Umbilical cord (tissue), 2 donors: Measurements from ENCODE around the gene TCF12. TPM values are rescaled to one million over a fixed set of nuclear protein-coding genes. Genes with fewer than 3 reads are reported as not detected.
A peak's percentile ranks its signal among the peaks of the same experiment; 100 is the strongest.

ENCODE experiments used
- DNase-seq: peaks from one replicate; pipeline ENCODE4 v3.0.0-alpha.2; 2015; ENCODE audit warnings: low spot score
- total RNA-seq: library from RNA; depleted of rRNA; stranded (reverse); fragments of >200 nt; gene quantifications from one replicate; pipeline ENCODE4 v1.2.3, GENCODE V29; 2014; ENCODE audit warnings: low replicate concordance; ENCODE audit not compliant: insufficient read depth

Gene TCF12
- total RNA-seq, 1 donor from 2014 or later = 119 TPM

DNA sequence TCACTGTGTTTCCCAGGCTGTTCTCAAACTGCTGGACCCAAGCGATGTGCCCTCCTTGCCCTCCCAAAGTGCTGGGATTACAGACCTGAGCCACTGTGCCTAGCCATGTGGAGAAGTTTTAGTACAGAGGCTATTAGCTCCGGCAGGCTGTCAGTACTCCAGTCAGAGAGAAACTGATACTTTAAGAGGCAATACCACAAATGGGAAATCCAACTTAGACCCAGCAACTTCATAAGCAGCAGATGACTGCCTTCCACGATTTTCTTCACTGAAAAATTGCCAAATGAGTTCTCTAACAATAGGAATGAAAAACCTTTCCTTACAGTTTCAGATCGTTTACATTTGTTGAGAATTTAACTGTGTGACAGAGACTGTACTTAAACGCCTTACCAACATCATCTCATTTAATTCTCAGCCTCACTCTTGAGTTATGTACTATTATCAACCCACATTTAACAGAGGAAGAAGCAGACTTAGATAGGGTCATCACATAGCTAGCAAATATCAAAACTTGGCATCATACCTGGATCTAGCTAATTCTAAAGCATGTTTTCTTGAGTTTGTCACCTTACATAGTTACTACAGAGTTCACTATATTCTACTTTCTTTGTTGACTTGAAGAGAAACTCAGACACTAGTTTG lies 127.4 kb downstream of the TCF12 start:
- DNase-seq = no peak

DNA sequence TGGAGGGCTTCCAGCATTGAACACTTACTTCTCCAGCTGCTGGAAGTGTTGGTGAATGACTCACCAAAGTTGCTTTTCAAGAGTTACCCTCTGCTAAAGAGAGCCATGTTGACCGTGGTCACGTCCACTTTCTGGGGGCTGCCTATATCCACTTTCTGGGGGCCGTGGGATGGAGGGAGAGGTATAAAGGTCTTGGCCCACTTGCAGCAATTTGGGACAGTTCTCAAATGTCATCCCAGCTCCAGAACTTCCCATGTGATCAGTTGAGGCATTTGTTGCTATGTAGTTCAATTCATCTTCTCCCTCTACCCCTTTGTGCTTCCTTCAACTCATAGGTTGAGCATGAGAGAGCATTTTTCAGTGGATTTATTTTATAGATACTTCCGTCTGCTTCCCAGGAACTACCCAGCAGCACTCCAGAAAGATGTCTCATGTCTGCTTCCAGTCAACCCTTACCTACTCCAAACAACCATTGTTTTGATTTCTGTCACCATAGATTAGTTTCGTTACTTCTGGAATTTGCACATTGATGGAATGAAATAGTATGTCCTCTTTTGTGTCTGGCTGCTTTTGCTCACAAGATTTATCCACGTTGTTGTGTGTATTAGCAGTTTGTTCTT lies 130.6 kb downstream of the TCF12 start:
- no peak for DNase-seq

DNA sequence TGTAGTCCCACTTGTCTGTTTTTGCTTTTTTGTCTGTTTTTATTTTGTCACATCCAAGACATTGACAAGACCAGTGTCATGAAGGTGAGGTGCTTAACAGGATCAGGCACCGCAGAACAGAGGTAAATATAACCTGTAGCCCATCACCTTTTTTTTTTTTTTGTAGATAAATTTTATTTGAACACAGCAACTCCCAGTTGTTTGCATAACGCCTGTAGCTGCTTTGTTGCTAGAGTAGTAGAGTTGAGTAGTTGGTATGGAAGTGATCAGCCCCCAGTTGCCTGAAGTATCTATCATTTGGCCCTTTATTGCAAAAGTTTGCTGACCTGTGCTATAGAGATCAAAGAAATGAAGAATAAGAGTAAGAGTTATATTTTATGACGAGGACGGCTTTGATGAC lies 135.0 kb downstream of the TCF12 start:
- DNase-seq = no peak

DNA sequence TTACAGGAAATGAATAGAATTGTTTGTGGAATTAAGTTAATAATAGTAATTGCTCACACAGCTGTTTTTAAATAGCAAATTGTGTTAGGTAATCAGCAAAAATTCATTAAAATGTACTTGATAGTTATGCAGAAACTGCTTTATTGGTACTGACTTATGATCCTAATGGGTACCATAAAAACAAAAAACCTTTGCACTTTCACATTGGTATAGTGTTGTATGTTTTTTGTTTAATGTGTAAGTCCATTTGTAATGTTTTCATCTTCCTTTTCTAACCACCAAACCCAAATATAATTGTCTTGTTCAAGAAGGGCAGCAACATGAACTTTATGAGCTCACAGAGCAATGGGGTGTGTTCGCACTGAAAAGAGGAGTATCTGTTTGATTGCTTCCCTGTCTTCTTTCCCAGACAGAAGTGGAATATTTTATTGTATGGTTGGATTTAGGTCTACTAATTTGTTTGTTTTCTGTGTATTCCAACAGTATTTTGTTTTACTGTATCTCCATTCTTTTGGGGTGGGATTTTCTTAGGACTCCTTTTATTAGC lies 135.8 kb downstream of the TCF12 start:
- DNase-seq = no peak

DNA sequence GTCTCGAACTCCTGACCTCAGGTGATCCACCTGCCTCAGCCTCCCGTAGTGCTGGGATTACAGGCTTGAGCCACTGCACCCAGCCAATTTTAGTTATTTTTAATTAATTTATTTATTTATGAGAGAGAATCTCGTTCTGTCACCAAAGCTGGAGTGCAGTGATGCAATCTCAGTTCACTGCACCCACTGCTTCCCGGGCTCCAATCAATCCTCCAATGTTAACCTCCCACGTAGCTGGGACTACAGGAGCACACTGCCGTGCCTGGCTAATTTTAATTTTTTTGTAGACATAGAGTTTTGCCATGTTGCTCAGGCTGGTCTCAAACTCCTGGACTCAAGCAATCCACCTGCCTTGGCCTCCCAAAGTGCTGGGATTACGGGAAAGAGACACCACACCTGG lies 137.9 kb downstream of the TCF12 start:
- DNase-seq = no peak

DNA sequence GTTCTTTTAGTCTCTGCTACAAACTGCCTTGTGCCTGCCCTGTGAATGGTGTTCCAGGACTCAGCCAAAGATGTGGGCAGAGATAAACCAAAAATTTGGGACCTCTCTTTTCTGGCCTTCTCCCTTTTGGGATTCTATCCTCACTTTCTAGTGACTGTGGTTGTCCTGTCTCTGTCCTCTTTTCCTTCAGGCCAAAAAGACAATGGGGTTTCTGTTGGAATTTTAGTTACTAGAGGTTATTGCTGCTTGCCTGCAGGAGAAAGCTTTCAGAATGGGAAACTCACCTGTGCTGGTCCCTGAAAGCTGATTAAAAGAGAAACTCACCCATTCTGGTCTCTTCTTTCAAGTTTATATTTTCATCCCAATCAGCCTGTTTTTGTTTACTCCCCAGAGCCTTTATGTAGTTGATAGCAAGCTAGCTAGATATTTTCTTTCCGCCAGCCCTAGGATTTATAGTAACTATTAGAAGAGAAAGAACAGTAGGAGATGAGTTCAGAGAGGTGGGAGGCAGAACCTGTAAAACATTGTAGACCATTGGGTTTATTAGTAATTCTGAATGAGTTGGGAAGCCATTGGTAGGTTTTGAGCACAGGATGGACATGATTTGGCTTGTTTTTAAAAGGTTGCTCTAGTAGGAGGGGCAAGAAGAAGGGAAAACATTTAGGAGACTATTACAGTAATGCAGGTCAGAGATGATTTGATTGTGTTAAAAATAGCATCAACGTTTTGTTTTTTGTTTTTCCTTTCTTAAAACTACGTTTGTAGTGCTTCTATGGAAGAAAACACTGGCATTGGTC lies 138.9 kb downstream of the TCF12 start:
- no peak for DNase-seq

DNA sequence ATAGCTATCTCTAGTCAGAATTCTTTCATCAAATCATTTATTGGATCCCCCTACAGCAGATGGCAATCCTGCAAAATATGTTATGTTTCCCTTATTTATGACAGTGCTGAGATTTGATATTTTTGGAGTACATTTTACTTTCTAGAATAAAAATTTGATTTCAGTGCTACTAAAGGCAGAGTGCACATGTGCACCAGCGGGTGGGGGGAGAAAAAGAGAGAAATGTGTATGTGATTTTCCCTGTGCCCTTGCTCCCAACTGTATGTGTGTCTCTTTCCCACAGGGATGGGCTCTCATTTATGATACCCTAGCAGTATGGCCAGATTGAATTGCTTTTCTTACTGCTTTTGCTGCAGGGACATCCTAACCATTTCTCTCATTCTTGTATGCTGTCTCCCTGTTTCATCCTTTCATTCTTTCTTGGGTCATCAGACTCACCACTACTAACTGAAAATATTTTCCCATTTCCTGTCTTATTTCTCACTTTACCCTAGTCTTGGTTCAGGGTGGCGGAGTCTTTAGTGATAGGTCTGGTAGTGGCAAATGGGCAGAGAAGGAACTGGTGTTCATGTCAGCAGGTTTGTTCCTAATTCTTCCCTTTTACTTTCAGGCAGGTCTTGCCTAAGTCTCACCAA lies 140.7 kb downstream of the TCF12 start:
- DNase-seq = no peak

DNA sequence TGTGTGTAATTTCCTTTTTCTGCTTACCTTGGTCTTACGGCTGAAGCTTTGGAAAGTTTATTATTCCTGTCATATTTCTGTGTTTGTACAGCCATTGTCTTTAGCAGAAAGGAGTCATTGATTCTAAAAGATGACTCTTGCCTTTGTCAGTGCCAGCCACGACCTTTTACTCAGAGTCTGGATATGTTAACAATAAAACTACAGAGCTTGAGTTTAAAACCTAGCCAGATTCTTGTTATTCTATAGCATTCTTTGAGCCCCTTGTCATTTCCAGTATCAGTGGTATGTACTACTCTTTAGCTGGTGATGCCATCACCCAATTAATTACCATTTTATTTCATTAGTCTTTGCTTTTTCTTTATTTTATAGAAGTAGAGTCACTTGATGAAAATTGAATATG lies 142.4 kb downstream of the TCF12 start:
- no peak for DNase-seq

DNA sequence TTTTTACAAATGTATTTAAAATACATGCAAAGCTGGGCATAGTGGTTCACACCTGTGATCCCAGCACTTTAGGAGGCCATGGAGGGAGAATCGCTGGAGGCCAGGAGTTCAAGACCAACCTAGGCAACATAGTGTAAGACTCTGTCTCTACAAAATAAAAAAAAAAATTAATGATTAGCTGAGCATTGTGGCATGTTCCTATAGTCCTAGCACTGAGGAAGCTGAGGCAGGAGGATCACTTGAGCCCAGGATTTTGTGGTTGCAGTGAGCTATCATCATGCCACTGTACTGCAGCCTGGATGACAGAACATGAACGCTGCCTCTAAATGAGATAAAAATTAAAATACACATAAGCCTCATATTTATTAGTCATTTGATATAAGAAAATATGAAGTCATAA lies 142.8 kb downstream of the TCF12 start:
- no peak for DNase-seq

DNA sequence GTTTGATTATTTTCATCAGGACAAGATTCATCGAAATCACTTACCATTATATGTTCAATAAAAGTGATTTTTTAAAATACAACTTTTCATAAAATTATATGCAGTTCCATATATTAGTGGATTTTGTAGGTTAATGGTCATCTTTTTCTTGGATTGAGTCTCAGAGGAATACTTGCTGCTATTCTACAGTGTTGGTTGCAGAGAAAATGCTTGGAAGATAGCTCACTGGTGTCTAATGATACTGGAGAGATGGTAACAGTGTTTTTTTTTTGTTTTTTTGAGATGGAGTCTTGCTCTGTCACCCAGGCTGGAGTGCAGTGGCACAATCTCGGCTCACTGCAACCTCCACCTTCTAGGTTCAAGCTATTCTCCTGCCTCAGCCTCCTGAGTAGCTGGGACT lies 143.3 kb downstream of the TCF12 start:
- no peak for DNase-seq

DNA sequence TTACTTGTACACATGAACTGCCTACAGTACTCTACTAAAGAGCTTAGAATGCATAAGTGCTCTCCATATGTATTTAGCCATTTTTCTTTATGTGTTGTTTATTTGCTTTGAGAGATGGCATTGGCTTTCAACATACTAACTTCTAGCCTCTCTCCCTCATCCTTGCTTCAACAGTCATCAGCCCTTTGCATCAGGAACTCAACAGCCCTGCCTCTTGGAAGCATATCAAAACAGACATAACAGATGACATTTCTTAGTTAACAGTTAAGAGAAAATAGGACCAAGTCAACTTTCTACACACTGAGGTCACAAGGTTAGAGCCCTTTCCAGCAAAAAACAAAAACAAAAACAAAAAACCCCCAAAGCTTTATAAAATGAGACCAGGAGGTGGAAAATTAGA lies 145.6 kb downstream of the TCF12 start:
- DNase-seq = no peak

DNA sequence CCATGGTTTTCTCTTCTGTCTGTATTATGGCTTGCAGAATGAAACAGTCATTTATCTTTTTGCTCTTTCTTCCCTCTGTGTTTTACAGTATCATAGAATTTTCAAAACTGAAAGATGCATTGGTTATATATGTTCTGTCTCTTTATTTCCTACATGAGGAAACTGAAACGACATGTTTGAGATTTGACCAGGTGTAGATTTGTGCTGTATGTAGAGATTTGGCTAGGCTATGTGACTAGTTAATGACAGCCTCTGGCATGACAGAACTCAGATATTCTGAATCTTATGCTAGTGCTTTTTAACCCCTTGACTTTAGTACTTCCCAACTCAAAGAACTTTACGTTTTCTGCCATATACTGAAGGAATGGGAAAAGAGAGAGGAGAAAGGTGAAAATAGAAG lies 151.0 kb downstream of the TCF12 start:
- DNase-seq = no peak

DNA sequence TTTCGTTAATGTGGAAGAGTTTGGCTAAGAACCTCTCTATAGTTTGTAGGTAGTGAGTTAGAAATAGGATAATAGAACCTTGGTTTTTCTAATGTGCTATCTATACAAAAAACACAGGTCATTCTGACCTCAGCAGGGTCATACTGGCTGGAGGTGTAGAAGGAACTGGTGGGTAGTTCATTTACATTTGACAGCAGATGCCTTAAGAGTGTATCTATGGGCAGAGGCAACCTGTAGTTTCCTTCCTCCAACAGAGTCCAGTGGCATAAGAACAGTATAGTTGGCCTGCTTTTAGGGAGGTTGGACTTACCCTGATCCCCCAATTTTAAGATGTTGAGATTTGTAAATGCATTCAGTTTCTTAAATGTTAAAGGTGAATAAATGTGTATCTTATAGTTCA lies 152.2 kb downstream of the TCF12 start:
- no peak for DNase-seq

DNA sequence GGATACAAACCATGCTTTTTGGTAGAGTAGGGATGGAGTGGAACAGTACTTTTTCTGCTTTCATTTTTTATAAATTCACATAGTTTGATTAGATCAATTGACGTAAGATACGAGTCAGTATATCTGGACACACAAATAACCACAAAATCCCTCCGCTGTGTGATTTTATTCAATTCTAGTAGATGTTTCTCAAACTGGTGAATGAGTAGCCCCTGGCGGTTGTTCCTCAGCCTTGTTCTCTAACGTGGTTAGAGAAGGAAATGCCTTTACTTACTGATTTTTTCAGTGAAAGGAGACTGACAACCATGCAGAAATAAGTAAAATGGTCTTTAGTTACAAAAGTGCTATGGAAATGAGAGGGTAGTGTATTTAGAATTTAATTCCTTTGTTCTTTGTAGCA lies 161.0 kb downstream of the TCF12 start:
- no peak for DNase-seq

DNA sequence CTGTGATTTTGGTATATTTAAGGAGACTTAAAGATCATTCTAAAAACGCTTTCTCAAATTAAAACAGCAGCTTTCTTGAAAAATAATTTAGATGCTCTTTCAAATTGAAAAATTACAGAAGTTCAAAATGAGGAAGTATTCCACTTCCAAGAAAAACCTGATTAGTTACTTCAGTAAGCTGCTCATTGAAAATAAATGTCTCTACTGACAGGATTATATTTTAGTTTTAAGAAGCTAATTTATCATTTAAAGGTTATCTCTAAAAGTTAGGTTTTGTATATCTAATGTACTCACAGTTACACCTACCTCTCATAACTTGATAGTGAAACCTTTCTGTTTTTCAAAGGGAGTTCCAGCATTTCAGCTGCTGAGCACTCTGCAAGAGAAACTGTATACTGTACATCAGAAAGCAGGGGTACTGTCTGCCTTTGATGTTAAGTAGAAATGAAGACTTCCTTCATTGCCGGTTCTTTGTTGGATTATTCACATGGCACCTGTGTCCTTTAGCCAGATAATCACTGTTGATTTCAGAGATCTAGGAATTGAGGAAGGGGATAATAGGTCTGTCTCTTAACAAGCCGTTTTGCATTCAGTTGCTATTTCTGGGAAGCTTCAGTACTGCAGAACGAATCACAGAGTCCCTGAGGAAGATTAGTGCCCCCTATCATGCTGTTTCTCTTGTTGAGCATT lies 161.6 kb downstream of the TCF12 start:
- DNase-seq = no peak

DNA sequence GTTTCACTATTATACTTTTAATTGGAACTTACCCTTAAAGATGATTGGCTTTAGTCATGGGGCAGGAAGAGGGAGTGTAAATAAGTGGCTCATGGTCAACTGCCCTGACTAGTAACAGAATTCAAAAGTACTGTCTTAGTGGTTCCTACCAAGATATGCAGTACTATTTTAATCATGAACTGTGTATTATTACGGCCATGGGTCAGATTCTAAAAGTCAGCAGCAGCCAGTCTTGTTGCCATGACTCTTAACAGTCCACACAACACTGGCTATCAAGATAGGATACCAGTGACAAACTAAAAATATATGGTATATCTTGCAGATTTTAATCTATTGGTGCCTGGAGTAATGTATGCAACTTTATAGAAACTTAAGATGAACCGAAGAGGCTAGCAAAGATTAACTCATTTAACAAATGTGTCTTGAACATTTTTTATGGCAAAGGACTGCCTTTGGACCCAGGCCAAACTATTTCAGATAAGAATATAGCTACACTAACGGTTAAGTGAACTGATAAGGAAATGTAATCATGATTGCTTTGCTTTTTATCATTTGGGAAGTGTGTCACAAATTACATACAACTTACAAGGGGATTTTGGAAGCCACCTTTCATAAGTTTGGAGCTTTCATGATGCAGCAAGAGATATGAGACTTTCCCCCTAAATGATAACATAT lies 163.7 kb downstream of the TCF12 start:
- DNase-seq = peak; percentile 33

DNA sequence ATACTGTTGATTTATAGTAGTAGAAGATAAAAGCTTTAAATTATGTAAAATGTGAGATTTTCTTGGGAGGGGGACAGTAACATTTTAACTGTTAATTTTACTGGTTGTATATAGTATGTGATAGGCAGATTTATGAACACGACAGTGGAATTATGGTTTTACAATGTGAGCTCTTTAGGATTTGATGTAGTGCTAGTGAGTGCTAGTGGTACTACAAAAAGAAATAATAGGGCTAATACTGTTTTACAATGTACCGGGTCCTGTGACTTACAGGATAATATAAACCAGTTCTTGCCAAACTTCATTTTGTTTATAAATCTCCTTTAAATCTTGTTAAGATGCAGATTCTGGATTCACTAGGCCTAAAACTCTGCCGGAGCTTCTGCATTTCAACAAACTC lies 165.7 kb downstream of the TCF12 start:
- peak; percentile 22 for DNase-seq

DNA sequence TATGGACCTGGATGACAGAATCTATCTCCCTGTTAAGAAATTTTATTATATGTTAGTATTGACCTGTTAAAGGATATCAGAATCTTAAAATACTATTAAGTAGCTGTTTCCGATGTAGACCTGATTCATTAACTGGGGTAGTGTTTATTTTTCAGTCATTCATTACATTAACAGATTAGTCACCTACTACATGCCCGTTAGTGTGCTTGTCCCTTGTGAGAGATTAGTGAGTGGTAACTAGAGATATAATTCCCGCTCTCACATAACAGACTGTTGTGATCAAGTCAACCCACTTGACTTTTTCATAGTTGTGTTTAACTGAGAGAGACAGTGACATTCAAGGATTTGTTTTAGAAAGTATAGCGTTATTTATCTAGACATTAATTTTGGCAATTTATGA lies 166.8 kb downstream of the TCF12 start:
- DNase-seq = no peak

DNA sequence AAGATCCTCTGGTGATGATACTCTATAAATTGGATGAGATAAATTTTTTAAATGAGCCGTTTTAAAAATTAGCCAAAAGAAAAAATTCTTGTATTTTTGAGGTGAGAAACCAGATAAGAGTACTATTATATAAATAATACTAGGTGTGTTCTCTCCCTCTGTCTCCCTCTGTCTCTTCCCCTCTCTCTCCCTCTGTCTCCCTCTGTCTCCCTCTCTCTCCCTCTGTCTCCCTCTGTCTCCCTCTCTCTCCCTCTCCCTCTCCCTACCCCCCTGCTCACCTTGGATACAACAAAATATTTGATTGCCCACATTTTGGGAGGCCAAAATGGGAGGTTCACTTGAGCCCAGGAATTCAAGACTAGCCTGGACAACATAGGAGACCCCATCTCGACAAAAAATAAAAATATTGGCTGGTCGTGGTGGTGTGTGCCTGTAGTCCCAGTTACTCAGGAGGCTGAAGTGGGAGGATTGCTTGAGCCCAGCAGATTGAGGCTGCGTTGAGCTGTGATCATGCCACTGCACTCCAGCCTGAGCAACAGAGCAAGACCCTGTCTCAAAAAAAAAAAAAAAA lies 168.5 kb downstream of the TCF12 start:
- DNase-seq = no peak

DNA sequence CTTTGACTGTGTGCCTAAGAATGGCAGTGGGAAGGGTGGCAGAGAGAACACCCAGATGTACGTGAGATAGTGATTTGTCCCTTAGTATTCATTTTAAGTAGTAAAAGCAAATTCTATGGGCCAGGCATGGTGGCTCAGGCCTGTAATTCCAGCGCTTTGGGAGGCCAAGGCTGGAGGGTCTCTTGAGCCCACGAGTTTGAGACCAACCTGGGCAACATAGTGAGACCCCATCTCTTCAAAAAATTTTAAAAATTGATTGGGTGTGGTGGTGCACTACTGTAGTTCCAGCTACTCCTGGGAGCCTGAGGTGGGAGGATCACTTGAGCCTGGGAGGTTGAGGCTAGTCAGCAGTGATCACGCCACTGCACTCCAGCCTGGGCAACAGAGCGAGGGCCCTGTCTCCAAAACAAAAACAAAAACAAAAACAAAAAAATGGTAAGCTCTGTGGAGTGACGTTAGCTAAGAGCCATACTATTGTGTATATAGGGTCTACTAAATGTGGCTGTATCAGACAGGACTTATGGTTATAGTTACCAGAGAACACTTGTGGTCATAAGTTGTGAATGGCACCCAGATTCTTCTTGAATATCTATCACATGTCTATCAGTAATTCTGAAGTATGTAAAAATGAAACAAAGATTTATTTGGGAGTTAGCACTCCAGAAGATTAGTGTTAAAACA lies 171.5 kb downstream of the TCF12 start:
- no peak for DNase-seq
